GM12891 (cell line): ENCODE results near the gene HSP90AB1.

Source experiments
- DNase-seq: peaks from one replicate; pipeline ENCODE4 v3.0.0; 2011; ENCODE audit warnings: low spot score; ENCODE audit not compliant: insufficient read length
- FAIRE-seq: peaks from 2 replicates; lab custom pipeline; 2011; peaks lifted over from hg19 to GRCh38; lab: Jason Lieb, UNC
- PAX5 ChIP-seq: IDR thresholded peaks from 2 replicates; pipeline ENCODE4 v1.6.1; 2011; ENCODE audit warnings: low read length, moderate library complexity, mild to moderate bottlenecking; ENCODE audit not compliant: insufficient read depth, severe bottlenecking
- POLR2A ChIP-seq: IDR thresholded peaks from 2 replicates; pipeline ENCODE4 v1.6.1; 2011; ENCODE audit warnings: low read depth, low read length, control low read depth
- POLR2AphosphoS5 ChIP-seq: IDR thresholded peaks from 2 replicates; pipeline ENCODE4 v1.6.1; 2011; ENCODE audit warnings: low read depth, low read length, control low read depth
- POU2F2 ChIP-seq: IDR thresholded peaks from 2 replicates; pipeline ENCODE4 v1.6.1; 2011; ENCODE audit warnings: low read depth, mild to moderate bottlenecking, control low read depth, low read length, moderate library complexity
- SPI1 ChIP-seq: IDR thresholded peaks from 2 replicates; pipeline ENCODE4 v1.6.1; 2011; ENCODE audit warnings: low read depth, low read length, control low read depth
- TAF1 ChIP-seq: IDR thresholded peaks from 2 replicates; pipeline ENCODE4 v1.6.1; 2011; ENCODE audit warnings: low read depth, low read length, control low read depth

HSP90AB1 gene

GRCh38 chr6:44222486-44223318 lies 24.2 kb upstream of the HSP90AB1 start:
- FAIRE-seq (no peak), DNase-seq (no peak)
- TF ChIP-seq POU2F2: no peak
- no peak for TF ChIP-seq PAX5
- TF ChIP-seq TAF1: no peak
- no peak for TF ChIP-seq SPI1
- no peak for TF ChIP-seq POLR2AphosphoS5
- no peak for TF ChIP-seq POLR2A

GRCh38 chr6:44223319-44224028 lies 23.4 kb upstream of the HSP90AB1 start, which contains the start of gene SLC29A1:
SLC29A1 (plus strand) TSS chr6:44223595; CDS start chr6:44227314, 3,719 bp downstream.
- FAIRE-seq (peak; percentile 87), DNase-seq (peak; percentile 90)
- TF ChIP-seq POLR2AphosphoS5: no peak
- no peak for TF ChIP-seq TAF1
- TF ChIP-seq PAX5: no peak
- no peak for TF ChIP-seq POU2F2
- TF ChIP-seq POLR2A: no peak
- TF ChIP-seq SPI1: no peak

GRCh38 chr6:44224029-44224964 lies 22.6 kb upstream of the HSP90AB1 start:
- FAIRE-seq: peak; percentile 56
- TF ChIP-seq POLR2AphosphoS5 (no peak), TAF1 (no peak)
- DNase-seq: no peak

GRCh38 chr6:44224965-44225305 lies 22.0 kb upstream of the HSP90AB1 start:
- TF ChIP-seq SPI1: no peak
- no peak for TF ChIP-seq POLR2AphosphoS5
- no peak for TF ChIP-seq POU2F2
- TF ChIP-seq TAF1: no peak
- TF ChIP-seq POLR2A: no peak
- TF ChIP-seq PAX5: no peak
- no peak for DNase-seq
- no peak for FAIRE-seq

GRCh38 chr6:44225579-44226325 lies 21.1 kb upstream of the HSP90AB1 start:
- DNase-seq (no peak), FAIRE-seq (no peak)
- TF ChIP-seq POLR2A: no peak
- no peak for TF ChIP-seq POU2F2
- no peak for TF ChIP-seq SPI1
- no peak for TF ChIP-seq POLR2AphosphoS5
- no peak for TF ChIP-seq TAF1
- no peak for TF ChIP-seq PAX5

- DNase-seq (no peak), FAIRE-seq (no peak)
- TF ChIP-seq POLR2AphosphoS5 (no peak), POU2F2 (no peak), PAX5 (no peak), POLR2A (no peak), TAF1 (no peak), SPI1 (no peak)
Measured at GRCh38 chr6:44226368-44227147, 20.3 kb upstream of the HSP90AB1 start.

- DNase-seq: no peak
- no peak for FAIRE-seq
- no peak for TF ChIP-seq SPI1
Measured at GRCh38 chr6:44227148-44227793, 19.6 kb upstream of the HSP90AB1 start.

- DNase-seq: no peak
- no peak for FAIRE-seq
- no peak for TF ChIP-seq POU2F2
- TF ChIP-seq POLR2AphosphoS5: no peak
Measured at GRCh38 chr6:44228031-44228430, 18.9 kb upstream of the HSP90AB1 start.
